Activated naive CD8-positive, alpha-beta T cell (primary cell): ENCODE data around the gene NRXN3.

Experiments used
- H3K27ac Mint-ChIP-seq: one replicate; pipeline ENCODE4 v1.8.0; 2021; ENCODE audit warnings: mixed read lengths
- H3K27me3 Mint-ChIP-seq: one replicate; pipeline ENCODE4 v1.8.0; 2021; ENCODE audit warnings: mixed read lengths
- H3K36me3 Mint-ChIP-seq: one replicate; pipeline ENCODE4 v1.8.0; 2021; ENCODE audit warnings: mixed read lengths
- H3K4me1 Mint-ChIP-seq: one replicate; pipeline ENCODE4 v1.8.0; 2021; ENCODE audit warnings: low read depth, mixed read lengths
- H3K4me3 Mint-ChIP-seq: one replicate; pipeline ENCODE4 v1.8.0; 2021; ENCODE audit warnings: mild to moderate bottlenecking, mixed read lengths
- H3K9me3 Mint-ChIP-seq: one replicate; pipeline ENCODE4 v1.8.0; 2021; ENCODE audit warnings: low read depth, mixed read lengths

NRXN3 gene

GRCh38 chr14:79136071-79137044, 966.2 kb downstream of the NRXN3 start:
- Mint-ChIP-seq H3K27me3 (peaks cover 1% of the 10 kb centered on the region), H3K9me3 (no peaks in the 10 kb centered on the region), H3K4me3 (no peak overlapping the region), H3K4me1 (no peaks in the 10 kb centered on the region), H3K36me3 (no peaks in the 10 kb centered on the region), H3K27ac (no peak overlapping the region)

- H3K4me3 Mint-ChIP-seq, result no peak overlapping the region
Observed at GRCh38 chr14:79137045-79137430, 966.9 kb downstream of the NRXN3 start.

DNA sequence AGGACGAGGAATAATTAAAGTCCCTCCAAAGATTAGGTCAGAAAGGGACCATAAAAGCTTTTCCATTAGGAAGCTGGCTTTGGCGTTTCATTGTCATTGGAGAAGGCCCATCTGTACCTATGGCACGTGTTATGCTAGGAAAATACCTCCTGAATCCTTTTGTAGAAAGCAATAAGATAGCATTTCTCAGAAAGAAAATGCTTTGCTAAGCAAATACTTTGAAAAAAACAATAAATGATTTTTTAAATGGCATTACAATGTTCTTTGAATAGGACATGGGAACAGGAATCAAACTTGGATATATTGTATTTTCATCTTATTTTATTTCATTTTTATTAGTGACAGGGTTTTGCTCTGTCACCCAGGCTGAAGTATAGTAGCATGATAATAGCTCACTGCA, 967.7 kb downstream of the NRXN3 start:
- Mint-ChIP-seq H3K4me3 (no peak overlapping the region), H3K36me3 (no peaks in the 10 kb centered on the region), H3K27me3 (peaks cover 1% of the 10 kb centered on the region), H3K27ac (no peak overlapping the region), H3K4me1 (no peaks in the 10 kb centered on the region), H3K9me3 (no peaks in the 10 kb centered on the region)

More at GRCh38 chr14:79137045-79137430, 966.9 kb downstream of the NRXN3 start:
- Mint-ChIP-seq H3K27ac (no peak overlapping the region), H3K27me3 (peaks cover 1% of the 10 kb centered on the region), H3K9me3 (no peaks in the 10 kb centered on the region), H3K4me1 (no peaks in the 10 kb centered on the region), H3K36me3 (no peaks in the 10 kb centered on the region)

GRCh38 chr14:79144896-79145295, 974.7 kb downstream of the NRXN3 start:
- Mint-ChIP-seq H3K27me3 (no peaks in the 10 kb centered on the region), H3K4me1 (no peaks in the 10 kb centered on the region), H3K9me3 (peaks cover 8% of the 10 kb centered on the region), H3K36me3 (no peaks in the 10 kb centered on the region), H3K27ac (no peak overlapping the region), H3K4me3 (no peak overlapping the region)

DNA sequence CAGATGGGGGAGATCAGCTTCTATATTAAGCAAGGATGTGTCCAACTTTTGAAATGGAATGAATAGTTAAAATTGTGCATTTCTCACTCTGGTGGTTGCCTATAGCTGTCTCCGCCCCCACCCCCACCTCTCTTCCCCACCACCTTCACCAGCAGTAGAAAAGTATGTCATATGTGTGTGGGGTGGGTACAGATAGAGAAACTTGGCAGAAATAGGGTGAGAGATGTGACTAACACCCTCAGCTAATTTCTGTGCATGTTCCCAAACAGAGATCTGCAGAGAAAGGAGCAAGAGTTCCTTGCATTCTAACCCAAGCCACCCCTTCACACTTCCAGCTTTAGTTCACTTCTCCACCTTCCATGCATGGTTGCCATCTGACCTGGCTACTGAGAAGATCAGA, 980.1 kb downstream of the NRXN3 start:
- Mint-ChIP-seq H3K27ac (no peak overlapping the region), H3K4me1 (no peaks in the 10 kb centered on the region), H3K36me3 (no peaks in the 10 kb centered on the region), H3K27me3 (no peaks in the 10 kb centered on the region), H3K9me3 (peaks cover 8% of the 10 kb centered on the region), H3K4me3 (no peak overlapping the region)

DNA sequence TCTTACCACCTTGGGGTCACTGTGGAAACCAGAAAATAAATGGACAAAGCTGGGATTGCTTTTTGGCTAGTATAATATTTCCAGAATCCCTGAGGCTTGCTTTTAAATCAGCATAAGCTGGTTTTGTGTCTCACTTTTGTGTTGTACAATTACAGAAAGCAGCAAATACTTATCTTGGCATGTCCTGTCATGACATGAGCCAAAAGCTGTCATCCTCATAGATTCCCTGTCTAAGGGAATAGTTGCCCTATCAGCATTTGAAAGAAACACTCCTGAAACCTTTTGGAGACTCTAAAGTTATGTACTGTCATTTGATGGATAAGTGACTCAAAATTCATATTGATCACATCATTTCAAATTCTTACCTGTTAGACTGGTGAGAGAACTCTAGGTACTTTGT, 987.2 kb downstream of the NRXN3 start:
- peaks cover 8% of the 10 kb centered on the region for H3K9me3 Mint-ChIP-seq
- no peak overlapping the region for H3K27ac Mint-ChIP-seq
- no peak overlapping the region for H3K4me3 Mint-ChIP-seq
- H3K27me3 Mint-ChIP-seq, result no peaks in the 10 kb centered on the region
- no peaks in the 10 kb centered on the region for H3K36me3 Mint-ChIP-seq
- no peaks in the 10 kb centered on the region for H3K4me1 Mint-ChIP-seq

- Mint-ChIP-seq H3K9me3 (peaks cover 20% of the 10 kb centered on the region), H3K36me3 (no peaks in the 10 kb centered on the region), H3K27me3 (no peaks in the 10 kb centered on the region), H3K27ac (no peak overlapping the region), H3K4me3 (no peak overlapping the region), H3K4me1 (no peaks in the 10 kb centered on the region)
Observed at GRCh38 chr14:79161571-79161970, 991.4 kb downstream of the NRXN3 start.

DNA sequence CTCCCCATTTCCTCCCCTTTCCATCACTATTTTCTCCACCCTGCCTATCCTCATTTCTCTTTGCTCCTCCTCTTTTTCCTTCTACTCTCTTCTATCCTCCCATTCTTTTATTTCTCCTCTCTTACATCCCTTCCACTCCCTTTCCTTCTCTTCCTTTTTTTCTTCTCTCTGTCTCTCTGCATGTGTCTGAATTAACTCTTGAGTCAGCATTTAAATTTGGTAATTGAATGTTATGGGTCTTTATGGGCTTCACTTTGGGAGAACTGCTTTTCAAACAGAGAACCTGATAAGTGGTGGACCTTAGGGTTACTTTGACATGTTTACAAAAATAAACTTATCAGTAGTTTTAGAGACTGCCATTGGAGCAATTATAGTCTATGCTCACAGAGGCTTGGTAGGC, 992.7 kb downstream of the NRXN3 start:
- no peak overlapping the region for H3K4me3 Mint-ChIP-seq
- H3K27me3 Mint-ChIP-seq, result no peaks in the 10 kb centered on the region
- H3K9me3 Mint-ChIP-seq, result peaks cover 16% of the 10 kb centered on the region
- H3K36me3 Mint-ChIP-seq, result no peaks in the 10 kb centered on the region
- H3K27ac Mint-ChIP-seq, result no peak overlapping the region
- H3K4me1 Mint-ChIP-seq, result no peaks in the 10 kb centered on the region

GRCh38 chr14:79165471-79166090, 995.4 kb downstream of the NRXN3 start:
- Mint-ChIP-seq H3K36me3 (no peaks in the 10 kb centered on the region), H3K9me3 (peaks cover 16% of the 10 kb centered on the region), H3K27ac (no peak overlapping the region), H3K4me1 (no peaks in the 10 kb centered on the region), H3K4me3 (no peak overlapping the region), H3K27me3 (no peaks in the 10 kb centered on the region)

DNA sequence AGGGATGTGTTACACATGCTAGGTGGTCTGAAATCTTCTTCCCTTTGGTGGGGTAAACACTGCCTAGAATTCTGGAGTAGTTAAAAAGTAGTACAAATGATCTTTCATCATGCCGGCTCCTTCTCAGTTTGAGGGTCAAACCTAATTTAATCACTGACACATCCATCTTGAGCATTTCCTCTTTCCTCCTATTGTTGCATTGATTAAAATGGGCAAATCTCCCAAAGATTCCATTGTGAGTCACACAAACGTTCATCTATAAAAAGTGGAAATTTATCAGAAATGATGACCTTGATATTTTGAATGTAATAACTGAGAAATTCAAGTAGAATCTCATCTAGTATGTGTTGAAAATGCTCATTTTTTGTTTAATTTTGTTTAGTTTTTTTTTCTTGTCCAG, 996.0 kb downstream of the NRXN3 start:
- Mint-ChIP-seq H3K27ac (no peak overlapping the region), H3K27me3 (no peaks in the 10 kb centered on the region), H3K4me1 (no peaks in the 10 kb centered on the region), H3K9me3 (peaks cover 13% of the 10 kb centered on the region), H3K4me3 (no peak overlapping the region), H3K36me3 (no peaks in the 10 kb centered on the region)

GRCh38 chr14:79167957-79168356, 997.8 kb downstream of the NRXN3 start:
- H3K27ac Mint-ChIP-seq, result no peak overlapping the region
- H3K4me3 Mint-ChIP-seq, result no peak overlapping the region
- no peaks in the 10 kb centered on the region for H3K4me1 Mint-ChIP-seq
- no peaks in the 10 kb centered on the region for H3K27me3 Mint-ChIP-seq
- no peaks in the 10 kb centered on the region for H3K36me3 Mint-ChIP-seq
- peaks cover 10% of the 10 kb centered on the region for H3K9me3 Mint-ChIP-seq

DNA sequence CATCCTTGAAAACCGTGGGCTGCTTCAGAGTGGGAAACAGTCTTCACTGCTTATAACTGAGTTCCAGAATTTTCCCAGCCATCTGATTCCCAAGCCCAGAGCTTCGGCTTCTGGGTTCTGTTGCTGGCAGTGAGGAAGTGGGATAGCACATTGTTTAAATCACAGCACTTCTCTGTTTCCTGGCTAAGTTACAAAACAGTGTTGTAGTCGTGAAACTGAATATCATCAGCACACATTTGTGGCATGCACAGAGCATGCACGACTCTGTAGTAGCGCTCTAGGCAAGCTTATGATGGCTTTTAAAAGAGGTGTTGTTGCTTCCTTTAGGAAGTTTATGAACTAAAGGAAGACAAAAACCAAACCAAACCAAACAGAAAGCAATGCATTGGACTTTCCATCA, 1005.5 kb downstream of the NRXN3 start:
- Mint-ChIP-seq H3K27ac (no peak overlapping the region), H3K27me3 (no peaks in the 10 kb centered on the region), H3K4me1 (no peaks in the 10 kb centered on the region), H3K4me3 (no peak overlapping the region), H3K36me3 (no peaks in the 10 kb centered on the region), H3K9me3 (peaks cover 6% of the 10 kb centered on the region)

GRCh38 chr14:79177106-79177505, 1006.9 kb downstream of the NRXN3 start:
- Mint-ChIP-seq H3K27me3 (no peaks in the 10 kb centered on the region), H3K36me3 (no peaks in the 10 kb centered on the region), H3K4me1 (no peaks in the 10 kb centered on the region), H3K9me3 (peaks cover 6% of the 10 kb centered on the region), H3K4me3 (no peak overlapping the region), H3K27ac (no peak overlapping the region)

GRCh38 chr14:79178719-79179118, 1008.5 kb downstream of the NRXN3 start:
- H3K4me1 Mint-ChIP-seq, result no peaks in the 10 kb centered on the region
- H3K4me3 Mint-ChIP-seq, result no peak overlapping the region
- peaks cover 6% of the 10 kb centered on the region for H3K9me3 Mint-ChIP-seq
- H3K27ac Mint-ChIP-seq, result no peak overlapping the region
- H3K27me3 Mint-ChIP-seq, result no peaks in the 10 kb centered on the region
- no peaks in the 10 kb centered on the region for H3K36me3 Mint-ChIP-seq

DNA sequence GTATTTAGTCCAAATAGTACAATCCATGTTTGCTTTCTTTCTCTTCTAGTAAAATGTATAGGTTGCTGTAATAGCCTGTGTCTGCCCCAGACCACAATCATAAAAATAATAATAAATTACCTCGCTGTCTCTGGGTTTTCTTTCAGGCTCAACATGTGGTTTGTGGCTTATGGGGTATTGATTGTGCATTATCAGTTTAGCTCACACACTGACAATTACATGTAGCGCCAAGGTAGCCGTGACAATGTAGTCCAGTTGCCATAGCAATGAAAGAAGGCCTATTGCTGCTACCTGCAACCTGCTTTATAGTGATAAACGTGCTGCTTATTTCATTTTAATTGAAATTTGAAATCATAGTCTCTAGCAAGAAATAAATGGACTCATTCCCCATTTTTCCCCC, 1009.8 kb downstream of the NRXN3 start:
- Mint-ChIP-seq H3K9me3 (no peaks in the 10 kb centered on the region), H3K36me3 (no peaks in the 10 kb centered on the region), H3K4me3 (no peak overlapping the region), H3K27ac (no peak overlapping the region), H3K4me1 (no peaks in the 10 kb centered on the region), H3K27me3 (no peaks in the 10 kb centered on the region)
